Endothelial cell of umbilical vein (primary cell): ENCODE data around the gene BACH2. TPM values are rescaled to one million over a fixed set of nuclear protein-coding genes. Genes with fewer than 3 reads are reported as not detected.
"Not testable (repeated sequence)": the region's sequence is repeated elsewhere in the genome, so short reads cannot be mapped to it uniquely, and the experiment has no call there.

Experiments
- BruUV-seq: library from RNA; stranded (reverse); fragments of 400-500 nt; replicated peaks from 2 replicates; lab custom pipeline; 2021; lab: Mats Ljungman, UMichigan
- CTCF ChIA-PET: fragments of 300-600, 350-600 bp; sonication (Branson Sonifier 250); formaldehyde crosslinking; loops from one replicate; lab custom pipeline; 2021; ENCODE audit warnings: antibody characterized with exemption, inconsistent platforms; lab: Charles Lee
- POLR2A ChIA-PET: fragments of 300-600, 350-600 bp; sonication (Branson Sonifier 250); formaldehyde crosslinking; loops from one replicate; lab custom pipeline; 2021; ENCODE audit warnings: antibody characterized with exemption, inconsistent platforms; lab: Charles Lee
- DNase-seq: peaks from one replicate; pipeline ENCODE4 v3.0.0-alpha.2; 2011; ENCODE audit warnings: low read depth, low spot score
- FAIRE-seq: peaks from 2 replicates; lab custom pipeline; 2011; peaks lifted over from hg19 to GRCh38; lab: Jason Lieb, UNC
- H2AFZ ChIP-seq: 2 replicates; pipeline ENCODE4 v1.6.0; 2012; ENCODE audit warnings: low read depth, low read length, control low read depth, inconsistent platforms
- H3K27ac ChIP-seq: 2 replicates; pipeline ENCODE4 v1.5.1; 2011; ENCODE audit warnings: low read depth, mild to moderate bottlenecking, control low read depth, low read length, moderate library complexity; ENCODE audit not compliant: insufficient read depth
- H3K27me3 ChIP-seq, 2 experiments: 2 replicates each; pipeline versions ENCODE4 v1.6.0 to v1.6.1; 2011; ENCODE audit warnings: low read length in 2 of 2, mixed read lengths in 1 of 2; ENCODE audit not compliant: control insufficient read depth in 2 of 2, insufficient read depth in 2 of 2
- H3K36me3 ChIP-seq, 2 experiments: 2 replicates in 1 of 2; 3 replicates in 1 of 2; pipeline ENCODE4 v1.5.1; 2011; ENCODE audit warnings: low read length in 2 of 2, mild to moderate bottlenecking in 1 of 2, moderate library complexity in 1 of 2; ENCODE audit not compliant: control insufficient read depth in 2 of 2, insufficient read depth in 2 of 2; ENCODE audit errors: extremely low read depth in 1 of 2
- H3K4me1 ChIP-seq: 3 replicates; pipeline ENCODE4 v1.5.1; 2011; ENCODE audit warnings: mild to moderate bottlenecking, low read length; ENCODE audit not compliant: control insufficient read depth, insufficient read depth; ENCODE audit errors: extremely low read depth
- H3K4me2 ChIP-seq: 2 replicates; pipeline ENCODE4 v1.6.1; 2011; ENCODE audit warnings: low read length, control low read depth, mixed read lengths; ENCODE audit not compliant: insufficient read depth
- H3K4me3 ChIP-seq, 3 experiments: fragments of 200-600 bp in 1 of 3; sonication (generic), shearing (Covaris generic) in 1 of 3; replicated peaks in 1 of 3; 2 replicates each; pipeline ENCODE4 v1.5.1; 2011 to 2016; ENCODE audit warnings: control low read depth in 3 of 3, low read length in 3 of 3, mild to moderate bottlenecking in 2 of 3, inconsistent platforms in 1 of 3, low read depth in 1 of 3, moderate library complexity in 1 of 3; ENCODE audit not compliant: insufficient read depth in 1 of 3
- H3K79me2 ChIP-seq: 2 replicates; pipeline ENCODE4 v1.6.0; 2012; ENCODE audit warnings: low read length, inconsistent platforms; ENCODE audit not compliant: control insufficient read depth, insufficient read depth
- H3K9ac ChIP-seq: replicated peaks from 2 replicates; pipeline ENCODE3; 2011; ENCODE audit warnings: low read length, control low read depth; ENCODE audit not compliant: insufficient read depth; ENCODE audit errors: extremely low read depth
- H3K9me1 ChIP-seq: replicated peaks from 3 replicates; pipeline ENCODE4 v1.6.0; 2011; ENCODE audit warnings: mild to moderate bottlenecking, low read length; ENCODE audit not compliant: control insufficient read depth, insufficient read depth; ENCODE audit errors: extremely low read depth
- H3K9me3 ChIP-seq: replicated peaks from 2 replicates; pipeline ENCODE4 v1.5.1; 2012; ENCODE audit warnings: low read length, inconsistent platforms; ENCODE audit not compliant: control insufficient read depth, insufficient read depth
- H4K20me1 ChIP-seq: replicated peaks from 2 replicates; pipeline ENCODE3; 2011; ENCODE audit warnings: mild to moderate bottlenecking, low read length; ENCODE audit not compliant: control insufficient read depth, insufficient read depth; ENCODE audit errors: extremely low read depth
- FOS ChIP-seq: IDR thresholded peaks from 2 replicates; pipeline ENCODE4 v1.6.1; 2011; ENCODE audit warnings: mild to moderate bottlenecking, low read length, moderate library complexity, borderline replicate concordance; ENCODE audit not compliant: insufficient read depth
- dilution Hi-C: fragments of 300-500 bp; cut with MboI; formaldehyde crosslinking; loops from one replicate; pipeline ENCODE4 v1.15.0; 2019; ENCODE audit warnings: low sequenced_read_pairs; ENCODE audit not compliant: extremely low pct_ligation_motif_present
- intact Hi-C: fragments of 100-400 bp; cut with micrococcal nuclease; formaldehyde crosslinking; loops from one replicate; pipeline ENCODE4 v1.10.0; 2022
- polyA plus RNA-seq, 4 experiments: library from polyadenylated mRNA; depleted of rRNA in 3 of 4; stranded (reverse) in 3 of 4; unstranded in 1 of 4; fragments of >200 nt; gene quantifications; 2 replicates each; pipeline versions ENCODE4 v1.2.1 to v1.2.3, GENCODE V29; 2011 to 2012; ENCODE audit warnings: missing spikeins in 1 of 4
- total RNA-seq: library from RNA; stranded (reverse); gene quantifications from 2 replicates; pipeline ENCODE4 v1.2.3, GENCODE V29; 2021
- TF ChIP-seq, protein P1 (sequence below), 2 donors: IDR thresholded peaks; 1 replicate in 1 of 2; 2 replicates in 1 of 2; pipeline ENCODE4 v1.5.1; 2011; ENCODE audit warnings: low read length in 2 of 2, mild to moderate bottlenecking in 2 of 2, moderate library complexity in 2 of 2, control low read depth in 1 of 2, inconsistent platforms in 1 of 2, low read depth in 1 of 2; ENCODE audit not compliant: insufficient read depth in 1 of 2; ENCODE audit errors: extremely low read depth in 1 of 2

The BACH2 gene
- total and polyA plus RNA-seq, 2 donors (not counting 3 experiments of a cell fraction or from before 2014, with no cell fraction given), result 1.7 to 5.6 TPM

DNA sequence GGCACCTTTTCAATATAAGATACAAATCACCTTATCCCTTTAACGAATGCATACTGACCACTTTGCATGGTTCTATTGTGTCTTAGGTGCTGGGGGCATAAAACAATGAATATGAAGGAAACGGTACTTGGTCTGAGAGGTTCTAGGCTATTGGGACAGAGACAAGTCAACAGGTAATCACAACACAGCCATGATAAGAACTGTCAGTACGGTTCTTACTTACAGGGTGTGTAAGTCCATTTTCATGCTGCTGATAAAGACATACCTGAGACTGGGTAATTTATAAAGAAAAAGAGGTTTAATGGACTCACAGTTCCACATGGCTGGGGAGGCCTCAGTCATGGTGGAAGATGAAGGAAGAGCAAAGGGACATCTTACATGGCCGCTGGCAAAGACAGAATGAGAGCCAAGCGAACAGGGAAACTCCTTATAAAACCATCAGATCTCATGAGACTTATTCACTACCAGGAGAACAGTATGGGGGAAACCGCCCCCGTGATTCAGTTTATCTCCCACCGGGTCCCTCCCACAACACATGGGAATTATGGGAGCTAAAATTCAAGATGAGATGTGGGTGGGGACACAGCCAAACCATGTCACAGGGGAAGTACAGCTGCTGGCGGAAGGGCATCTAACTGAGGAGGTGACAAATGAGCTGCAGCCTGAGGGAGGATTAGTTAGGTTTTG is 325.2 kb downstream of the BACH2 start:
- H3K9me1 ChIP-seq, dilution Hi-C loops, H3K4me1 ChIP-seq, DNase-seq, H2AFZ ChIP-seq, H3K36me3 ChIP-seq, H3K4me2 ChIP-seq, H3K9ac ChIP-seq, H4K20me1 ChIP-seq, BruUV-seq, H3K4me3 ChIP-seq, H3K79me2 ChIP-seq, POLR2A ChIA-PET, H3K27ac ChIP-seq, FAIRE-seq, H3K9me3 ChIP-seq: not testable (repeated sequence)
- peaks cover 0 to 11% of the 10 kb centered on the region in 2 experiments for H3K27me3 ChIP-seq
- CTCF ChIA-PET, result interaction anchor here (0.9 to 3.8 kb wide), 6 partner anchors 15 to 508 kb away, joined by 3 to 27 read pairs (median 10); no protein-coding TSS in a partner anchor
- intact Hi-C loops, result loop anchor here (2.0 to 10.0 kb wide), 2 partner anchors 113 to 247 kb away; no protein-coding TSS in a partner anchor

DNA sequence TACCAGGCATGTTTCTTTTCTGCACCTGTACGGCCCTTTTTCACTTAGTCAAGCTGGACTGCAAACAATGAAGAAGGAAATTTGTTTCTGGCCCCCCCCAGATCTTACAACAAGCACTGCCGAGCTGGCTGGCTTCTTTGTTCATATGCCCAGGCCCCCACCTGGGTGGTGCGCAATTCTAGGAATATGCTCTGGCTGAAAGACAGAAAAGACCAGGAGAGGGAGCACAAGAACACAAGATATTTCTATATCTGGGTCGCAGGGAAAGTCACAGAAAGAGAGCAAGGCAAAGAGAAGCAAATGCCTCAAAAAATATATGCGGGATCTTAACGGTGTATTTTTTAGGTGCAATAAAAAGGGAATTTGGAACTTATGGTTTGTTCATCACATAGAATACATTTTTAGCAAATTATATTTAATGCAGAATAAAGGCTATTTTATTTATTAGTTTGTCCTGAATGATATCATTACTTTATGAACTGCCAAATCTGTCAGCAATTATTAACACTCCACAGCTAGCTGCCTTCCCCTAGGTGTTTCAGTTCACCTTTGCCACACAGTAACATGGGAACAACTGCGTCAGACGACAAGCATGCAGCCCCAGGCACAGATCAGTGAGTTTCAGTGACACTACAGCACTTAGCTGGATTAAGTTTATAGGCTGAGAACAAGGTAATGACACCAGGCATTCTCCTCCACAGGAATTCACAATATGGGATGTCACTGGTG is 325.9 kb downstream of the BACH2 start:
- POLR2A ChIA-PET, result no interaction called here
- CTCF ChIA-PET, result interaction anchor here (0.8 to 3.8 kb wide), 8 partner anchors 30 to 508 kb away, joined by 3 to 27 read pairs (median 4); no protein-coding TSS in a partner anchor
- Histone ChIP-seq H3K79me2 (no peaks in the 10 kb centered on the region), H3K9me3 (no peaks in the 10 kb centered on the region), H3K9ac (no peak overlapping the region), H2AFZ (no peak overlapping the region), H3K27me3 (peaks cover 0 to 11% of the 10 kb centered on the region in 2 experiments), H3K4me1 (no peaks in the 10 kb centered on the region), H4K20me1 (peaks cover 1% of the 10 kb centered on the region), H3K27ac (no peak overlapping the region), H3K36me3 (no peaks in the 10 kb centered on the region), H3K9me1 (no peaks in the 10 kb centered on the region), H3K4me3 (no peak overlapping the region), H3K4me2 (no peak overlapping the region)
- DNase-seq (peak; percentile 58), FAIRE-seq (peak; percentile 72)
- TF ChIP-seq, protein P1, sequence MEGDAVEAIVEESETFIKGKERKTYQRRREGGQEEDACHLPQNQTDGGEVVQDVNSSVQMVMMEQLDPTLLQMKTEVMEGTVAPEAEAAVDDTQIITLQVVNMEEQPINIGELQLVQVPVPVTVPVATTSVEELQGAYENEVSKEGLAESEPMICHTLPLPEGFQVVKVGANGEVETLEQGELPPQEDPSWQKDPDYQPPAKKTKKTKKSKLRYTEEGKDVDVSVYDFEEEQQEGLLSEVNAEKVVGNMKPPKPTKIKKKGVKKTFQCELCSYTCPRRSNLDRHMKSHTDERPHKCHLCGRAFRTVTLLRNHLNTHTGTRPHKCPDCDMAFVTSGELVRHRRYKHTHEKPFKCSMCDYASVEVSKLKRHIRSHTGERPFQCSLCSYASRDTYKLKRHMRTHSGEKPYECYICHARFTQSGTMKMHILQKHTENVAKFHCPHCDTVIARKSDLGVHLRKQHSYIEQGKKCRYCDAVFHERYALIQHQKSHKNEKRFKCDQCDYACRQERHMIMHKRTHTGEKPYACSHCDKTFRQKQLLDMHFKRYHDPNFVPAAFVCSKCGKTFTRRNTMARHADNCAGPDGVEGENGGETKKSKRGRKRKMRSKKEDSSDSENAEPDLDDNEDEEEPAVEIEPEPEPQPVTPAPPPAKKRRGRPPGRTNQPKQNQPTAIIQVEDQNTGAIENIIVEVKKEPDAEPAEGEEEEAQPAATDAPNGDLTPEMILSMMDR (IDR thresholded peaks at IDR 0.05; ENCODE audit: extremely low read depth in 1 of 2, insufficient read depth in 1 of 2, low read depth in 1 of 2, low read length in 2 of 2), result peak; percentile 48 to 51
- TF ChIP-seq FOS, result no peak
- dilution Hi-C loops, result no loop called here
- intact Hi-C loops, result loop anchor here (1.0 to 10.0 kb wide), 7 partner anchors 30 to 509 kb away; partner anchors contain the start of gene BACH2
- BruUV-seq, result no TSS peak
